Activated CD4-positive, alpha-beta T cell treated with anti-CD3 and anti-CD28 coated beads, Interleukin-2, amount 10 ng/mL, durations not matched to agents 7 days and 5 days (primary cell): ENCODE results near the gene ZSCAN5A. TPM values are rescaled to one million over a fixed set of nuclear protein-coding genes. Genes with fewer than 3 reads are reported as not detected.
"Not testable (repeated sequence)": the region's sequence is repeated elsewhere in the genome, so short reads cannot be mapped to it uniquely, and the experiment has no call there.

Source experiments
- CTCF ChIA-PET: fragments of 350-600 bp; sonication (Branson Sonifier 250); formaldehyde crosslinking; loops from one replicate; lab custom pipeline; 2021; ENCODE audit warnings: antibody characterized with exemption; lab: Charles Lee
- POLR2A ChIA-PET: fragments of 350-600 bp; sonication (Branson Sonifier 250); formaldehyde crosslinking; loops from one replicate; lab custom pipeline; 2021; ENCODE audit warnings: antibody characterized with exemption; lab: Charles Lee
- DNase-seq: peaks from one replicate; pipeline ENCODE4 v3.0.0-alpha.2; 2020
- H3K27ac Mint-ChIP-seq: one replicate; pipeline ENCODE4 v1.8.0; 2021; ENCODE audit warnings: mild to moderate bottlenecking, moderate library complexity, mixed read lengths
- H3K27me3 Mint-ChIP-seq: one replicate; pipeline ENCODE4 v1.8.0; 2021; ENCODE audit warnings: mixed read lengths
- H3K36me3 Mint-ChIP-seq: one replicate; pipeline ENCODE4 v1.8.0; 2021; ENCODE audit warnings: low read depth, mixed read lengths
- H3K4me1 Mint-ChIP-seq: one replicate; pipeline ENCODE4 v1.8.0; 2021; ENCODE audit warnings: mixed read lengths
- H3K4me3 Mint-ChIP-seq: one replicate; pipeline ENCODE4 v1.8.0; 2021; ENCODE audit warnings: mild to moderate bottlenecking, moderate library complexity, mixed read lengths
- H3K9me3 Mint-ChIP-seq: one replicate; pipeline ENCODE4 v1.8.0; 2021; ENCODE audit warnings: mixed read lengths
- total RNA-seq, 2 experiments: library from RNA; stranded (reverse); gene quantifications; one replicate each; pipeline ENCODE4 v1.2.3, GENCODE V29; 2021

The ZSCAN5A gene
- total RNA-seq, 2 experiments from 2014 or later = 9.3 to 9.4 TPM

DNA sequence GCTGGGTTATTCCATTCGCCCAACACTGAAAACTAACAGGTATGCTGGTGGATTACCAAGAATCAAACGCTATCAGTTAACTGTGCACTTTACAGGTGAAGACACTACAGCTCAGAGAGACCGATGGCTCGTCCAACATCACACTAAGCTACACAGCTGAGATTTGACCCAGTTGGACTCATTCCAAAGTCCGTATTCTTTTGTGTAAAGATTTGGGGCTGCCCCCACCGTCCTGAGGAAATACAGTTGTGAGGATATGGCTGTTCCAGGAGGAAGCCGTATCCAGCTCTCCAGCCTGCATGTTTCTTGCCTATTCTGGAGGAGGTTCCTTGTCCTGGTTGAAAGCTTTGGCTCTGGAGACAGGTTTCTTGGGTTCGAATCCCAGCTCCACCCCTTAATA is 4.2 kb downstream of the ZSCAN5A start:
- H3K27ac Mint-ChIP-seq = no peak overlapping the region
- H3K27me3 Mint-ChIP-seq = no peaks in the 10 kb centered on the region
- ChIA-PET POLR2A (no interaction called here), CTCF (interaction anchor here (0.6 to 1.5 kb wide), 5 partner anchors 10 to 1842 kb away, joined by 3 to 4 read pairs (median 4); no protein-coding TSS in a partner anchor)
- H3K4me1 Mint-ChIP-seq = peaks cover 28% of the 10 kb centered on the region
- peaks cover 26% of the 10 kb centered on the region for H3K36me3 Mint-ChIP-seq
- H3K9me3 Mint-ChIP-seq = no peaks in the 10 kb centered on the region
- DNase-seq = no peak
- no peak overlapping the region for H3K4me3 Mint-ChIP-seq

GRCh38 chr19:56309511-56310185 is 5.0 kb downstream of the ZSCAN5A start:
- DNase-seq = peak; percentile 59
- ChIA-PET CTCF (interaction anchor here (0.6 to 1.5 kb wide), 6 partner anchors 10 to 1843 kb away, joined by 3 to 11 read pairs (median 4); no protein-coding TSS in a partner anchor), POLR2A (no interaction called here)
- Mint-ChIP-seq H3K36me3 (peaks cover 31% of the 10 kb centered on the region), H3K9me3 (no peaks in the 10 kb centered on the region), H3K27ac (no peak overlapping the region), H3K4me3 (no peak overlapping the region), H3K4me1 (peaks cover 28% of the 10 kb centered on the region), H3K27me3 (no peaks in the 10 kb centered on the region)

GRCh38 chr19:56308792-56309191 is 5.8 kb downstream of the ZSCAN5A start:
- CTCF ChIA-PET = no interaction called here
- Mint-ChIP-seq H3K9me3 (no peaks in the 10 kb centered on the region), H3K27me3 (no peaks in the 10 kb centered on the region), H3K36me3 (peaks cover 31% of the 10 kb centered on the region), H3K4me3 (no peak overlapping the region), H3K4me1 (peaks cover 23% of the 10 kb centered on the region), H3K27ac (no peak overlapping the region)
- POLR2A ChIA-PET = no interaction called here
- no peak for DNase-seq

DNA sequence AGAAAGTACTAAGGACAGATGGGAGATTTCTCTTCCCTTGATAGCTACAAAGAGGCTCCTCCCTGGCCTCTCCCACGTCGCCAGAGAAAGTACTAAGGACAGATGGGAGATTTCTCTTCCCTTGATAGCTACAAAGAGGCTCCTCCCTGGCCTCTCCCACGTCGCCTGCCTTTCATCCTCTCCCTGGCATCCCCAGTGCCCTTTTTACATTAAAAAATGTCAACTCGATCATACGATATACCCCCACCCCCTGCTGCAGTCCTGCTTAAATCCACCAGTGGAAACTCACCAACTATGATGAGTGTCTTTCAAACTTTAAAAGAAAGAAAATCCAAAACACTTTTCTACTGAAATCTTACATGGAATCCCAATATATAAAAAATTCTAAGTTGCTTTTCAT is 7.6 kb downstream of the ZSCAN5A start:
- POLR2A ChIA-PET, H3K27ac Mint-ChIP-seq, DNase-seq, H3K4me3 Mint-ChIP-seq, H3K9me3 Mint-ChIP-seq, H3K27me3 Mint-ChIP-seq, CTCF ChIA-PET: not testable (repeated sequence)
- peaks cover 24% of the 10 kb centered on the region for H3K36me3 Mint-ChIP-seq
- H3K4me1 Mint-ChIP-seq = peaks cover 14% of the 10 kb centered on the region

GRCh38 chr19:56306016-56306415 is 8.6 kb downstream of the ZSCAN5A start:
- Mint-ChIP-seq H3K4me3 (no peak overlapping the region), H3K9me3 (peaks cover 2% of the 10 kb centered on the region), H3K27me3 (no peaks in the 10 kb centered on the region), H3K27ac (no peak overlapping the region), H3K36me3 (peaks cover 22% of the 10 kb centered on the region), H3K4me1 (peaks cover 17% of the 10 kb centered on the region)
- DNase-seq = no peak
- CTCF ChIA-PET = interaction anchor here (1.2 kb wide), 1 partner anchor 8 kb away, joined by 3 read pairs; the partner anchor contains the start of gene ZSCAN5A
- POLR2A ChIA-PET = no interaction called here

GRCh38 chr19:56304243-56304642 is 10.4 kb downstream of the ZSCAN5A start:
- ChIA-PET POLR2A (no interaction called here), CTCF (no interaction called here)
- H3K36me3 Mint-ChIP-seq = peaks cover 16% of the 10 kb centered on the region
- H3K4me1 Mint-ChIP-seq = peaks cover 22% of the 10 kb centered on the region
- H3K4me3 Mint-ChIP-seq = no peak overlapping the region
- no peak for DNase-seq
- no peaks in the 10 kb centered on the region for H3K27me3 Mint-ChIP-seq
- peaks cover 4% of the 10 kb centered on the region for H3K9me3 Mint-ChIP-seq
- H3K27ac Mint-ChIP-seq = no peak overlapping the region

GRCh38 chr19:56301886-56302620 is 12.6 kb downstream of the ZSCAN5A start:
- POLR2A ChIA-PET = no interaction called here
- H3K4me1 Mint-ChIP-seq = peaks cover 22% of the 10 kb centered on the region
- H3K36me3 Mint-ChIP-seq = peaks cover 13% of the 10 kb centered on the region
- CTCF ChIA-PET = interaction anchor here (0.6 to 1.6 kb wide), 2 partner anchors 12 to 60 kb away, joined by 3 read pairs; partner anchors contain the start of gene ZSCAN5A
- peak overlapping the region; percentile 78 for H3K27ac Mint-ChIP-seq
- peaks cover 4% of the 10 kb centered on the region for H3K9me3 Mint-ChIP-seq
- no peaks in the 10 kb centered on the region for H3K27me3 Mint-ChIP-seq
- H3K4me3 Mint-ChIP-seq = no peak overlapping the region
- DNase-seq = no peak

DNA sequence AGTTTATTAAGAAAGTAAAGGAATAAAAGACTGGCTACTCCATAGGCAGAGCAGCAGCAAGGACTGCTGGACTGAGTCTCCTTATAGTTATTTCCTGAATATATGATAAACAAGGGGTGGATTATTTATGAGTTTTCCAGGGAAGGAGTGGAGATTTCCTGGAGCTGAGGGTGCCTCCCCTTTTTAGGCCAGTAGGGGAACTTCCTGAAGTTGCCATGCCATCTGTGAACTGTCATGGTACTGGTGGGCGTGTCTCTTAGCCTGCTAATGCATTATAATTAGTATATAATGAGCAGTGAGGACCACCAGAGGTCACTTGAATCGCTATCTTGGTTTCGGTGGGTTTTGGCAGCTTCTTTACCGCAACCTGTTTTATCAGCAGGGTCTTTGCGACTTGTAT is 13.5 kb downstream of the ZSCAN5A start:
- ChIA-PET POLR2A (no interaction called here), CTCF (interaction anchor here (0.6 to 1.6 kb wide), 2 partner anchors 13 to 61 kb away, joined by 3 read pairs; partner anchors contain the start of gene ZSCAN5A)
- Mint-ChIP-seq H3K27ac (peak overlapping the region; percentile 38), H3K4me3 (no peak overlapping the region), H3K36me3 (peaks cover 13% of the 10 kb centered on the region), H3K27me3 (no peaks in the 10 kb centered on the region), H3K4me1 (peaks cover 22% of the 10 kb centered on the region), H3K9me3 (peaks cover 4% of the 10 kb centered on the region)
- DNase-seq = no peak

DNA sequence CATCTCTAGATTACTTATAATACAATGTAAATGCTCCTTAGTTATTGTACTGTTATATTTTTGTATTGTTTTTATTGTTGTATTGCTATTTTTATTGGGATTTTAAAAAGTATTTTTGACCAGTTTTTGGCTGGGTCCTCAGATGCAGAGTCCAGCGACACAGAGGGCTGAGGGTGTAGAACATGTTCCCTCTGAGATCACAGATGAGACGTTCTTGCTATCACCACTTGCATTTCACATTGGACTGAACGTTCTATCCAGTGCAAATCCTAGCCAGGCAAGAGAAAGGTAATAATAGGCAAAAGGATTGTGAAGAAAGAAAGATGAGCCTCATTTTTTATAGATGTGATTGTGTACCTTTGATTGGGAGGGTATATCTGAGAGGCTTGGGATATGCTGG is 15.0 kb downstream of the ZSCAN5A start:
- no peak for DNase-seq
- ChIA-PET POLR2A (no interaction called here), CTCF (interaction anchor here (0.8 to 1.2 kb wide), 2 partner anchors 10 to 26 kb away, joined by 3 to 4 read pairs; no protein-coding TSS in a partner anchor)
- Mint-ChIP-seq H3K9me3 (peaks cover 4% of the 10 kb centered on the region), H3K27ac (no peak overlapping the region), H3K4me1 (peaks cover 22% of the 10 kb centered on the region), H3K36me3 (peaks cover 7% of the 10 kb centered on the region), H3K27me3 (no peaks in the 10 kb centered on the region), H3K4me3 (no peak overlapping the region)

GRCh38 chr19:56297010-56297409 is 17.6 kb downstream of the ZSCAN5A start:
- CTCF ChIA-PET = interaction anchor here (0.7 kb wide), 1 partner anchor 192 kb away, joined by 3 read pairs; no protein-coding TSS in a partner anchor

DNA sequence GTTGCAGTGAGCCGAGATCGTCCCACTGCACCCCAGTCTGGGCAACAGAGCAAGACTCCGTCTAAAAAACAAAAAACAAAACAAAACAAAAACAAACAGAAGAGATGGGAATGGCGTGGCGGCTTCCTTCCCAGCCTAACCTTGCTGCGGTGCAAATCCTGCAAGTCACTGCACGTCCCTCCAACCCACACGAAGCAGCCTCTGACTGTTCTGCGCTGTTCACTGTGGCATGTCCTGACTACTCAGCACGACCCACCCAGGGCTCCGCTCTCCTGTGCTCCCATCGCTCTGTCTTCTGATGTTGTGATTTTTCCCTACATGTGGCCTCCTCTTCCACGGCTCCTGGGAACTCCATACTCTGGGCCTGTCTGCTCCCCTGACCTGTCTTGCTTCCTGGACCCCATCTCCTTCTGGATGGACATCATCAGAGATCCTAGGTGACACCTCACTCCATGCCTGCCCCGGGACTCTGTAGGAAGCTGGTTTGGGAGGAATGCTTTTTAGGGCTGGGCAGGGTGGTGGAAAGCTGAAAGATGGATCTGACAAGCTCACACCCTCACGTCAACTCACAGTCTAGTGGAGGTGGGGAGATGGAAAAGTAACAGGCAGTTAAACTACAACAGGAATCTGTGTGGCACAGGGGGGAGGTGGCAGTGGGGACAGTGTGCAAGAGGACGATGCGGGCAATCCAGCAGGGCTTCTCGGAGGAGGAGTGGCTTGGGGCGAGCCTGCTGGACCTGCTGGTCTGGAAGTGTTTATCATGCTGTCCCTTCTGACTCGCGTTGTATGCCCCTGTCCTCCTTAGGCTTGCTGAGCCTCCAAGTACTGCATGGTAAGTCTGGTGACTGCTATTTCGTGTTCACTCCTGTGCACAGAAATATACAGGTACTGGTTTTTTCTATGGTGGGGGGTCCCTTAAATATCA is 18.8 kb downstream of the ZSCAN5A start:
- no peak overlapping the region for H3K4me3 Mint-ChIP-seq
- no peak for DNase-seq
- no peak overlapping the region for H3K27ac Mint-ChIP-seq
- ChIA-PET CTCF (no interaction called here), POLR2A (no interaction called here)
- H3K9me3 Mint-ChIP-seq = peaks cover 8% of the 10 kb centered on the region
- H3K4me1 Mint-ChIP-seq = peaks cover 4% of the 10 kb centered on the region
- peaks cover 7% of the 10 kb centered on the region for H3K36me3 Mint-ChIP-seq
- no peaks in the 10 kb centered on the region for H3K27me3 Mint-ChIP-seq

More at GRCh38 chr19:56297010-56297409, 17.6 kb downstream of the ZSCAN5A start:
- H3K4me1 Mint-ChIP-seq = peaks cover 14% of the 10 kb centered on the region
- DNase-seq = no peak
- peaks cover 8% of the 10 kb centered on the region for H3K9me3 Mint-ChIP-seq
- peaks cover 8% of the 10 kb centered on the region for H3K36me3 Mint-ChIP-seq
- H3K27me3 Mint-ChIP-seq = no peaks in the 10 kb centered on the region
- no peak overlapping the region for H3K27ac Mint-ChIP-seq
- POLR2A ChIA-PET = no interaction called here
- no peak overlapping the region for H3K4me3 Mint-ChIP-seq

DNA sequence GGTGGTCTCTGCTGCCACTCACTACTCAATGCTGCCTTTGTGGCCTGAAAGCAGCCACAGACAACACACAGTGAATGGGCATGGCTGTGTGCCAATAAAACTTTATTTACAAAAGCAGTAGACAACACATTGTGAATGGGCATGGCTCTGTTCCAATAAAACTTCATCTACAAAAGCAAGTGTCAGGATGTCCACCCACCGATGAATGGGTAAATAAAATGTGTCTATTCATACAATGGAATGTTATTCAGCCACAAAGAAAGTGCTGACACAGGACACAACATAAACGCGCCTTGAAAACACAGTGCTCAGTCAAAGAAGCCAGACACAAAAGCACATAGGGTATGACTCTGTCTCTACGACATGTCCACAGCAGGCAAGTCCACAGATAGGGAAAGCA is 20.1 kb downstream of the ZSCAN5A start:
- H3K27ac Mint-ChIP-seq = no peak overlapping the region
- no peaks in the 10 kb centered on the region for H3K4me1 Mint-ChIP-seq
- CTCF ChIA-PET = no interaction called here
- H3K9me3 Mint-ChIP-seq = peaks cover 7% of the 10 kb centered on the region
- POLR2A ChIA-PET = no interaction called here
- H3K36me3 Mint-ChIP-seq = peaks cover 6% of the 10 kb centered on the region
- DNase-seq = no peak
- H3K4me3 Mint-ChIP-seq = no peak overlapping the region
- no peaks in the 10 kb centered on the region for H3K27me3 Mint-ChIP-seq
